Adrenal gland (tissue), 5 donors: ENCODE data around the gene TCEA3.

Experiments
- CTCF ChIP-seq, 6 experiments: fragments of 450-650 bp in 4 of 6; fragments of 200-600 bp in 2 of 6; sonication (generic) in 1 of 6; IDR thresholded peaks; 1 replicate in 5 of 6; 2 replicates in 1 of 6; pipeline versions ENCODE4 v1.5.1 to v1.8.0; 2016 to 2021; ENCODE audit warnings: antibody characterized with exemption in 6 of 6, mild to moderate bottlenecking in 2 of 6, moderate library complexity in 1 of 6
- POLR2A ChIP-seq, 2 donors: fragments of 450-650 bp; IDR thresholded peaks; one replicate each; pipeline ENCODE4 v1.6.1; 2017; ENCODE audit warnings: antibody characterized with exemption in 2 of 2, mild to moderate bottlenecking in 2 of 2, moderate library complexity in 1 of 2
- donor health status: DM: no; HTN: no; CAD: no.

- TF ChIP-seq CTCF (IDR thresholded peaks at IDR 0.05) = no peak
- TF ChIP-seq POLR2A (IDR thresholded peaks at IDR 0.05) = no peak
Observed at GRCh38 chr1:23441446-23442148, 17.0 kb upstream of the TCEA3 start.
